NCI-H1417 treated with DMSO at 0.1 percent for 48 hours (cell line): ENCODE measurements around the gene GPX7.
"Not testable (repeated sequence)": the region's sequence is repeated elsewhere in the genome, so short reads cannot be mapped to it uniquely, and the experiment has no call there.

Source experiments
- DNase-seq: peaks from one replicate; lab custom pipeline; 2025; lab: John Stamatoyannopoulos, UW

GPX7 gene

DNA sequence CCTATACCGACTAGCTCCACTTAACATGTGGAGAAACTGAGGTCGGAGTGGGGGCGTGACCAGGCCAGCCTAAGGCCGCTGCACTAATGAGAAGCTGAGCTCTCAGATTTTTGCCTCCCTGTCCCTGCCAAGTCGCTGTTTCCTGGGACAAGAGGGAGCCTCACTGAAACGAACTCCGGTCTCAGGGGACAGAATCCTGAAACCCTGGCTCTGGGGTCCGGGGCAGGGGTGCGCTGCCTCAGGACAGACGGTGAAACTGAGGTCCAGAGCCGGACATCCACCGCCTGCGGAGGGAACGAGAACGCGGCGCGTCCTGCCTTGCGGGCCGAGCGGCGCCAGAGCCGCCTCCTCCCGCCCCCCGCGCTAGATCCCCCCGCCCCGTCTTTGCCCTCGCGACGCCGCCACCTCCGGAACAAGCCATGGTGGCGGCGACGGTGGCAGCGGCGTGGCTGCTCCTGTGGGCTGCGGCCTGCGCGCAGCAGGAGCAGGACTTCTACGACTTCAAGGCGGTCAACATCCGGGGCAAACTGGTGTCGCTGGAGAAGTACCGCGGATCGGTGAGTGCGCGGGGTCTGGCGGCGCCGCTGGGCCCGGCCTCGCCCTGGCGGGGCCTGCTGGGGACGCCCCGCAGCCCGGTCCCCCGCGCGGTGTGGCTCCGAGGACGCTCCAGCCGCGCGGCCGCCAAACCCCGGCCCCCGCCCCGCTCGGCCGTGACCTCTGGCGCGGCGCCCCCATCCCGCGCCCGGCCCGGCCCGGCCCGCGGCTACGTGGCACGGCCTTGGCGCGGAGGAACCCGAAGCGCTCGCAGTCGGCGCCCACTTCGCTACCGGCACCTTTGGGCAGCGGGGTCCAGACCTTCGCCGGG lies at the start of gene GPX7:
TSS of gene GPX7 (plus strand) at position 381 of the 865 bp plus-strand sequence. CDS start at position 420, 39 bp downstream.
- no peak for DNase-seq

DNA sequence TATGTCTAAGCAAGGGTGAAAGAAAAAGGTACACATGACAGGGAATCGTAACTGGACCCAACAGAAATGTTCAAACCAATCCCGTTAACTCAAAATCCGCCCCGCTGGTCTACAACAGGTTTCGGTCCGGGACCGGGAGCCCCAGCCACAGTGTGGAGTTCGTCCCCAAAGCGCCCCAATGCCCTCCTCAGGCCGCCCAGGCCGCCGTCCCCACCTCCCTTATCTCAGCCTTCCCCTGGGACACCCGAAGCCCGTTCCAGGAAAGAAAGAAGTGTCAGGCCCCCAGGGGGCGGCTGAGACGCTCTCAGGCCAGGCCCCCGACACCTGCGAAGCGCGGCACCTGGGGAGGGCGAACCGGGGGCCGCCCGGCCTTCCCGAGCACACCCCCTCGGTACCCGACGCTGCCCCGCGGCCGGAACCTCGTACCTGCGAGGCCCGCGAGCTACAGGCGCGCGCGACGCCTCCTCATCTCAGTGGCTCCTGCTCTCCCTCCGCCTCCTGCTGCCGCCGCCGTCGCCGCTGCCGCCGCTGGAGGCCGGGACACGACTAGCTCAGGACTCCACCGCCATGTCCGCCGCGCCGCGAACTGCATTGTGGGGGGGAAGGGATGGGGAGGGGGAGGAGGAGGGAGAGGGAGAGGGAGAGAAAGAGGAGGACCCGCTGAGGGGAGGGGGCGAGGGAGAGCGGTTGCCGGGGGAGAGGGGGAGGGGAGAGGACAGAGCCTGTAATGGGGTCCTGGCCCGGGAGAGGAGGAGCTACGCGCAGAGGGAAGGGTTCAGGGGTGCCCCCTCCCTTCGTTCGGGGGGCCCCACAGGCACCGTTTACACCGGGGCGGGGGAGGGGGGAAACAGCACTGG lies 49.4 kb upstream of the GPX7 start, which contains the start of gene TUT4:
TSS of gene TUT4 (minus strand) at position 588 of the 857 bp plus-strand sequence. CDS start 26,812 bp downstream, outside the sequence.
- DNase-seq = peak; percentile 65

DNA sequence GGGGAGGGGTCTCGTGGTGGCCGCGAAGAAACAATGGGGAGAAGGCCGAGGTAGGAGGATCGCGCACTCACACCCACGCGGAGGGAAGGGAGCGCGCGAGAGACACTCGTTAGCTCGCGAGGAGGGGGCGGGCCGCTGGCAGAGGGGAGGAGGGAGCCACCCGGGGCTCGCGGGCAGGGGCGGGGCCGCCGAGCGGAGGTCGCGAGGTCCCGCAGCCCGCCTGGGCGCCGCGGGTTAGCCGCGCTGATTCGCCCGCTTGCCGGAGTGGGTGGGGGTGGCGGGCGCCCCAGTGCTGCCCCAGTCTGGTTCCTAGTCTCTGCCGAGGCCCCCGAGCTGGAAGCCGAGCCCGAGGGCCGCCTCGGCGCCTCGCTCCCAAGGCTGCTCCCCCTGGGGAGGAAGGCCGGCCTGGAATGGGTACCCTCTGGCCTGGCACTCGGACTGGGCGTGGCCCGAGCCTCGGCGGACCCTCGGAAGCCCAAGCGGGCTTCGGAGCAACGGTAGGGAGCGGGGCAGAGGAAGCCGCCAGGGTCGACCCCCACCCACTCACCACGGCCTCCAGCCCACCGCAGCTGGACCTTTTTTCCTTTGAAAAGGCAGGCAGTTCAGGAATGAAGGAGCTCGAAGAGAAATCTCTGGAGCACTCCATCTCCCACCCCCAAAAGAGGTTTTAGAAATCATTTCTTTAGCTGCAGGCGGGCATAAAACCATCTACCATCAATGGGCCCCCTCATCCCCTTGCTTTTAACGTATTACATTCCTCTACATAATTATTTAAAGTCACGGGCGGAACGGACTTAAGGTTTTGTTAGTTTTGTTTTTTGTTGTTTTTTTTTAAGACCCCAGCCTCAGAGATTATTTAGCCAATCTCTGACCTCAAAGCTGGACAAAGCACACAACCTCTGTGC lies 48.6 kb upstream of the GPX7 start:
- DNase-seq = peak; percentile 65

DNA sequence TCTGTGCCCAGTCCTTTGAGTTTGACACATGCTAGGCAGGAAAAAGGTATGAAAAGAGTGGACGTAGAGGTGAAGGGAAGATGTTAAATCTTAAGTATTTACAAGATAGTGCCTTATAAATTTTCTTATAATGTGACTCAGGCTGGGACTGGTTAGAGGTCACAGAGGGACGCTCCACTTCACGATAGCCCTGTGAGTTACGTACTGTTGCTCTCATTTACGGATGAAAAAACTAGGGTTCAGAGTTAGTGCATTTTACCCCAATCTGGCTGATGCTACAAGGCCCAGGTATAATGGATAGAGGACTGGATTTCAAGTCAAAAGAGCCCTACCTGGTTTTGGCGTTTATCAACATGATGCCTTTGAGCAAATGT lies 47.9 kb upstream of the GPX7 start:
- no peak for DNase-seq

DNA sequence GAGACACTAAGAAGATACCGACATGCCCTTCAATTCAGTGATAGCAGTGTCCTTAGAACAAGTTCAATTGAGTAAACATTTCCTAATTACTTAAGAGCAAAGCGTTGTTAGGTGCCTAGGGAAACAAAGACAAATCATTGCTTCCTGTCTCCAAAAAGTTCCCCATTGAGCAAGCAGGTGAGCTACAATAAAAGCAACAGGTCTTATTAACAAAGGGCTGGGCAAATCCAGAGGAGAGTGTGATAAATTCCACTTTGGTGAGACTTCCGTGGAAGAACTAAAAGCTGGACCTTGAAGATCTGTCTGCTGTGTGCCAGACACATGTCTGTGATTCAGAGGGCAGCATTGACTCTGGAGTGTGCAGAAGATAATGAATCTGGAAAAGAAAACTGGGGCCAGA lies 47.4 kb upstream of the GPX7 start:
- DNase-seq = peak; percentile 31

DNA sequence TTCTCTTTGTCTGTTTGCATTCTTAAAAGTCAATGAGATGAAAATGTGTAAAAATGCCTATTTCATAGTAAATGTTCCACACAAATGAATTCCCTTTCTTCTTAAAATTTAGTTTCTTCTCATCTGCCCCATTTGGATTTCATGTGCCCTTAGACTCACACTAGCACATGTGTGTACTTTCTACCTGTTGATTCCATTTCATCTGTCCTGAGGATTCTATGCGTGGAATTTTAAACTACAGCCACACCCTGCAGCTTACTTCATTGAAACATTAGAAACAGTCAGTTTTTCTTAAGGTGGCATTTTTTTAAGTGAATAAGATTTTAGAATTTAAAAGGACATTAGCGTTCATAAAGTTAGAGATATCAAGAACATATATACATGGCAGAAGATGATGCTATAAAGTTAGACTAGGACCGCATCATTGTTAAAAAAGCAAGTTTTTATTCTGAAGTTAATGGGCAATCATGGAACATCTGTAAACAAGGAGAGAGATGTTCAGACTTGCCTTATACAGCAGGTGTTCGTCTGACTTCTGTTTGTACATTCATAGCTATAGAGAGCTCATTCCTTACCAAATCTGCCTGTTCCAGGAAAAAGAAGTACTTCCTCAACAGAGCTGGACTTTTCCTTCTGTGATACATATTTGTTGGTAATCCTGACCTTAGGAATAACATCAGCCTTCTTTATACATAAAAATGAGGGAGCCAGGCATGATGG lies 45.4 kb upstream of the GPX7 start:
- no peak for DNase-seq

DNA sequence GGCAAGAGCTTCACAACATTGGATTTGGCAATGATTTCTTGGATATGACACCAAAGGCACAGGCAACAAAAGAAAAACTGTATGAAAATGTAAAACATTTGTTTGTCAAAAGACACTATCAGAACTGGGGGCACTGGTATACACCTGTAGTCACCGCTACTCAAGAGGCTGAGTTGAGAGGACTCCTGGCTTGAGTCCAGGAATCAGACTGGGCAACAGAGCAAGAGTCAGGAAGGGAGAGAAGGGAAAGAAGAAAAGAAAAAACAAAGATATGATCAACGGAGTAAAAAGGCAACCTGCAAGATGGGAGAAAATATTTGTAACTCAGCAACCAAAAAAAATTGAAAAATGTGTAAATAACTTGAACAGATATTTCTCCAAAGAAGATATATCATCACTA lies 43.2 kb upstream of the GPX7 start:
- DNase-seq = no peak

DNA sequence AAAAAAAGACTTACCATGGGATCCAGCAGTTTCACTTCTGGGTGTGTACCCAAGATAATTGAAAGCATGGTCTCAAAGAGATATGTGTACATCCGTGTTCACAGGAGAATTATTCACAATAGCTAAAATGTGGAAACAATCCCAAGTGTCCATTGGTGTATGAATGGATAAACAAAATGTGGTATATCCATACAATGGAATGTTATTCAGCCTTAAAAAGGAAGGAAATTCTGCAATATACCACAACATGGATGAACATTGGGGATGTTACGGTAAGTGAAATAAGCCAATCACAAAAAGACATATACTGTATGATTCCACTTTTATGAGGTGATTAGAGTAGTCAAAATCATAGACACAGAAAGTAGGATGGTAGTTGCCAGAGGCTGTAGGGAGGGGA lies 42.3 kb upstream of the GPX7 start:
- DNase-seq = no peak

DNA sequence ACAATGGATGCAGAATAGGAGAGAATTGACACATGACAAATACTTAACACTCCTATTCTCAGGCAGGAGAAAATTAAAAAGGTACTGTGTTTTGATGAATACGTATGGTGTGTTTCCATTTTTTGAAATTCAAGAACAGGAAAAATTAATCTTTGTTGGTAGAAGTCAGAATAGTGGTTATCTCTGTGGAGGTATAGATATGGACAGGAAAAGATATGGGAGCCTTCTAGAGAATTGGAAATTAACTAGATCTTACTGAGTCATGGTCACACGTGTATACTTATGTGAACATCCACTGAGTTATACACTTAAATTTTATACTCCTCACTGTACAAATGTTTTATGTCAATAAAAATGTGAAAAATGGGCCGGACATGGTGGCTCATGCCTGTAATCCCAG lies 39.4 kb upstream of the GPX7 start:
- no peak for DNase-seq

DNA sequence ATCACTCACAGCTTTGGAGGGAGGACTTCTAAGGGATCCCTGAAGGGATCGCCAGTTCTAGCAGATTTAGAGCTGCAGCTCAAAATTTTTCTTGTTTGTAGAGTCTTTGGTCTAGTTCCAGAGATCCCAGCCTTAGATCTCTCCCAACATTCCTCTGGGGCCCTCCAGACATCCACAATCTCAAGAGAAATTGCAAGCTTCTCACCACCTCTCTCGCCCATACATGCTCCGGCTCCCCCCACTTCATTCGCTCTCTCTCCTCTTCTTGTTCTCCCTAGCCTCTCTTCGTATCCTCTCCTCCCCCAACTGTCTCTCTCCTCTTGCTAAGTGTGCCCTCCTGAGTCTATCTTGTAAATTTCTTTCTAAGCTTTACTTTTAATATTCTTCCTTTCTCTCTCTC lies 34.2 kb upstream of the GPX7 start:
- no peak for DNase-seq

DNA sequence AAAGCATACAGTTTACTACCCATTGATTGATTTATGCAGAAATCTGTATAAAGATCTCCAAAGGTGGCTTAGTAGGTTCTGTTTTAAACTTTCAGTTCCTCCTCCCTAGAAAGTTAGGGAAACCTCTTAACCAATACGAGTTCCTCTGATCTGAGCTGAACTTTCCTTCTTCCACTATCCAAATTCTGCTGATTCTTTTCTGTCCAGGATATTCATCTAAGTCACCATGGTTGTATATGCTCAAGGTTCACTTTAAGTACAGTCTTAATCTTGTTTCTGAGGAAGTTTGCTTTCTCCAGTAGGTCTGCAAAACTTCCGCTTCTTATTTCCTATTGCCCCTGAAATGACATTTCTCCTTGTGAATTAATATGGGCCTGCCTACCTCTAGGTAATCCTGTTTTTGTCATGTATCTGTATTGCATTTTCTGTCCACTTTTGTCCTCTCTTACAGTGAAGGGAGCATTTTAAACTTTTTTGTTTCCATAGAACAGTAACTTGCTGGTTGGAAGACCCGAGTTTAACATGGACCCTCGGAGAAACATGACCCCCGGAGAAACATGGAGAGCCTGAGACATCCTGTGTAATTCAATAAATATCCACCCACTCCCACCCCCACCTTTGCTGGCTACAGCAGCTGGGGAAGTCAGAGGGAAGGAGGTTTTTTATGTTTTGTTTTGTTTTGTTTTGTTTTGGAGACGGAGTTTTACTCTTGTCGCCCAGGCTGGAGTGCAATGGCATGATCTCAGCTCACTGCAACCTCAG lies 32.5 kb upstream of the GPX7 start:
- no peak for DNase-seq

DNA sequence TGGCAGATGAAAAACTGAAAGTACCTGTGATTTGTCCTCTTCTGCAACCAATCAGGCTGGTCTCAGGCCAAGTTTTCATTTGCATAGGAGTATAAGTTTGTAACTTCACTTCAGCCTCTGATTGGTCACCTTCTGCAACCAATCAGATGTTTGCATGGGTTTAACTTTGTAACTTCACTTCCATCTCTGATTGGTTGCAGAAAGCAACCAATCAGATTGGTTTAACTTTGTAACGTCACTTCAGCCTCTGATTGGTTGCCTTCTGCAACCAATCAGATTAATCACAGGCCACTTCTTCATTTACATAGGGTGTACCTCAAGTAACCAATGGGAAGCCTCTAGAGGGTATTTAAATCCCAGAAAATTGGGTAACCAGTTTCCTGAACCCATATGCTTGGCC lies 30.4 kb upstream of the GPX7 start:
- DNase-seq = no peak

DNA sequence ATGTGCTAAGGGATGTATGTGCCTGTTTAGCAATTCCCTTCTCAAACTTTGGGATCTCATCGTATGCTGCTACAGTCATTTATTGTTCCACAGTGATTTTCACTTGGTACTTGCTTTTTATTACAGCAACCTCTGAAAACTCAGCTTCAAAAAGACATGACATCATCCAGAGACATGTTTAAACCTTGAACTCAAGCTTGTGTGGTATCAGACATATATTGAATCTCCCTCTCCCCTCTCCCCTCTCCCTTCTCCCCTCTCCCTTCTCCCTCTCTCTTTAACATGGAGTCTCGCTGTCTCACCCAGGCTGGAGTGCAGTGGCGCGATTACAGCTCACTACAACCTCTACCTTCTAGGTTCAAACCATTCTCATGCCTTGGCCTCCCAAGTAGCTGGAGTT lies 29.8 kb upstream of the GPX7 start:
- DNase-seq = no peak

DNA sequence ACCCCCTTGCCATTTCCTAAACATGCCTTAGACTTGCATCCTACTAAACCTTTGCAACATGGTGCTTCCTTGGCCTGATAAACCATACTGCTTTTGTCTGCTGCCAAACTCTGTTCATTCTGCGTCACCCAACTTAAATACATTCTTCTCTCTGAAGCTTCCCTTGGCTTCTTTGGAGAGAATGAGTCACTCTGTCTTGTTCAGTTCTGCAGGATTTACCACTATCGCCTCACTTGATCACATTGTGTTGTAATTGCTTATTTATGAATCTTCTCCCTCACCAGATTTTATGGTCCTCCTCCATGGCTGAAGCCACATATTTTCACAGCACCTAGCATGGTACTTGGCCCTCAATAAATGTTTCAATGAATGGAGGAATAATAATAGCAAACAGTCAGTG lies 27.6 kb upstream of the GPX7 start:
- no peak for DNase-seq

DNA sequence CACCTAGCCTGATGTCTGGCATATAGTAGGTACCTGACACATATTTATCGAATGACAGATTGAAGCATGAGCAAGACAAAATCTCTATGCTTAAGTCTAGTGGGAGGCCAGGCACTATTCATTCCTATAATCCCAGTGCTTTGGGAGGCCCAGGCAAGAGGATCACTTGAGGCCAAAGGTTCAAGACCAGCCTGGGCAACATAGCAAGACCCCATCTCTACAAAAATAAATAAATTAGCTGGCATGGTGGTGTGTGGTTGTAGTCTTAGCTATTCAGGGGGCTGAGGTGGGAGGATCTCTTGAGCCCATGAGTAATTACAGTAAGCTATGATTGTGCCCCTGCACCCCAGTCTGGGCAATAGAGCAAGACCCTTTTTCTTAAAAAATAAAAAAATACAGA lies 26.1 kb upstream of the GPX7 start:
- no peak for DNase-seq

DNA sequence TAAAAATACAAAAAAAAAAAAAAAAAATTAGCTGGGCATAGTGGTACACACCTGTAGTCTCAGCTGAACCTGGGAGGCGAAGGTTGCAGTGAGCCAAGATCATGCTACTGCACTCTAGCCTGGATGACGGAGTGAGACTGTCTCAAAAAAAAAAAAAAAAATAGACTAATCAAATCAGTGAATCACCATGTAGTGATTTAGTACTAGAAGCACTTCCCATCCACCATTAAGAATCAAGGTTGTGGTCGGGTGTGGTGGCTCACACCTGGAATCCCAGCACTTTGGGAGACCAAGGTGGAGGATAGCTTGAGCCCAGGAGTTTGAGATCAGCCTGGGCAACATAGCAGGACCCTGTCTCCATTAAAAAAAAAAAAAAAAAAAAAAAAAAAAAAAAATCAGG lies 24.1 kb upstream of the GPX7 start:
- DNase-seq = not testable (repeated sequence)

DNA sequence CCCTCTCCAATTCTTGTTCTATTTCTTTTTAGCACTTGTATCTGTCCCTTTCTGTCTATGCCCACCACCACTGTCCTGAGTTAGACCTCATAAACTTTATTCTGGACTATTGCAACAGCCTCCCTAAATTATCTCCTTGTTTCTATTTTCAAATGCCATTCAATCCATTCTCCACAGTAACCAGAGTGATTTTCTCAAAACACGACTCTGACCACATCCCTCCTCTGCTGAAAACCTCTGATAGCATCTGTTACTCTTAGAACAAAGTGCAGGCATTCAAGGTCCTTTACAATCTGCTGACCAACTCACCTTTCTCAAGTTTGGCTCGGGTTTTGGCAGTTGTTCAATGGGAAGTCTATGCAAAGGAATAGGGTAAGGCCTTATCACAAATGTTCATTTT lies 22.8 kb upstream of the GPX7 start:
- no peak for DNase-seq

DNA sequence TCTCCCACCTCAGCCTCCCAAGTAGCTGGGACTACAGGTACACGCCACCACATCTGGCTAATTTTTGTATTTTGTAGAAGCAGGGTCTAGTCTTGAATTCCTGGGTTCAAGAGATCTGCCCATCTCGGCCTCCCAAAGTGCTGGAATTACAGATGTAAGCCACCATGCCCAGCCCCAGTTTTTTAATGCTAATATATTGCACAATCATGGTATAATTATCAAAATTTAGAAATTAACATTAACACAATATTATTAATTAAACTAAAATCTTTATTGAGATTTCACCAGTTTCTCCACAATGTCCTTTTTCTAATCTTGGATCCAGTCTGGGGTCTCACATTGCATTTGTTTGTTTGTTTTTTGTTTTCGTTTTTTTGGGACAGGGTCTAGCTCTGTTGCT lies 21.9 kb upstream of the GPX7 start:
- DNase-seq = no peak

DNA sequence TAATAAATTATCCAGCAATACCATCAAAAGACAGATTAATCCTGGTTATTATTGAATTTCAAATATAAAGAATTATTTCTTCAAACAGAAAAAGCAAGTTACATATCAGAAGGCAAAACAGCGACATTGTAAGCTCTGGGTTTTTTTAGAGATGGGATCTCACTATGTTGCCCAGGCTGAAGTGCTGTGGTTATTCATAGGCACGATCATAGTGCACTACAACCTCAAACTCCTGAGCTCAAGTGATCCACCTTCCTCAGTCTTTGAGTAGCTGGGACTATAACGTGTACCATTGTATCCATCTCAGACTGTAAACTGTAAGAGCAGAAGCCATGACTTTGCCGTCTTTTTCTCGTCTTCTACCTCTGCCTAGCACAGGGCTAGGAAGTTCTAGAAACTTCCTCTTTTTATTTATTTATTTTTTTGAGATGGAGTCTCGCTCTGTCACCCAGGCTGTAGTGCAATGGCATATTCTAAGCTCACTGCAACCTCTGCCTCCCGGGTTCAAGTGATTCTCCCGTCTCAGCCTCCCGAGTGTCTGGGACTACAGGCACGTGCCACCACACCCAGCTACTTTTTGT lies 20.0 kb upstream of the GPX7 start:
- no peak for DNase-seq

DNA sequence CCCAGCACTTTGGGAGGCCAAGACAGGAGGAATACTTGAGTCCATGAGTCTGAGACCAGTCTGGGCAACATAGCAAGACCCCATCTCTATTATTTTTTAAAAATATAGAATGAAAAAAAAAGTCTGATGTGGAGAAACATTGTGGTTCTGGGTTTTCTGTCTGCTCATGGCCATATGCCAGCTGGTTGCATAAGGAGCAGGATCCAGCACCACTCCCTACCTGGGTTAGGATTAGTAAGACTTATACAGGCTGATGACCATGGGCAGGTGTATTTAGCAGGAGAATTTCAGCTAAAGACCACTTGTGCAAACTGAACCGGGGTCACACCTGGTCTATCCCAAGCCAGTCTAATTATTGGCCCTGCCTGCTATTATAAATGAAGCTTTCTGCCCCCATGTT lies 16.7 kb upstream of the GPX7 start:
- no peak for DNase-seq
